MCF 10A (cell line): ENCODE measurements around the gene ZNF681. TPM values are rescaled to one million over a fixed set of nuclear protein-coding genes. Genes with fewer than 3 reads are reported as not detected.

Source experiments
- BruUV-seq: library from RNA; stranded (reverse); fragments of 400-500 nt; replicated peaks from 2 replicates; lab custom pipeline; 2021; lab: Mats Ljungman, UMichigan
- CTCF ChIA-PET: fragments of 300-600 bp; sonication (Branson Sonifier 250); formaldehyde crosslinking; extraction: SDS; loops from one replicate; lab custom pipeline; 2021; ENCODE audit warnings: antibody characterized with exemption, inconsistent platforms; lab: Yijun Ruan, JAX
- POLR2A ChIA-PET: fragments of 300-600, 350-650 bp; sonication (Branson Sonifier 250); formaldehyde crosslinking; extraction: SDS; loops from one replicate; lab custom pipeline; 2020; ENCODE audit warnings: antibody characterized with exemption, inconsistent platforms; lab: Yijun Ruan, JAX
- DNase-seq: peaks from one replicate; pipeline ENCODE4 v3.0.0-alpha.2; 2018; ENCODE audit not compliant: unreplicated experiment
- H3K27ac Mint-ChIP-seq: one replicate; pipeline ENCODE4 v1.8.0; 2022; ENCODE audit warnings: mild to moderate bottlenecking, low read depth, mixed read lengths; ENCODE audit not compliant: unreplicated experiment
- H3K27me3 Mint-ChIP-seq: one replicate; pipeline ENCODE4 v1.8.0; 2022; ENCODE audit warnings: mixed read lengths; ENCODE audit not compliant: insufficient read depth, unreplicated experiment
- H3K36me3 Mint-ChIP-seq: one replicate; pipeline ENCODE4 v1.8.0; 2022; ENCODE audit warnings: mild to moderate bottlenecking, moderate library complexity, mixed read lengths; ENCODE audit not compliant: insufficient read depth, unreplicated experiment
- H3K4me1 Mint-ChIP-seq: one replicate; pipeline ENCODE4 v1.8.0; 2022; ENCODE audit warnings: mixed read lengths; ENCODE audit not compliant: insufficient read depth, unreplicated experiment
- H3K4me3 Mint-ChIP-seq: one replicate; pipeline ENCODE4 v1.8.0; 2022; ENCODE audit warnings: mild to moderate bottlenecking, moderate library complexity, mixed read lengths; ENCODE audit not compliant: unreplicated experiment
- H3K9me3 Mint-ChIP-seq: one replicate; pipeline ENCODE4 v1.8.0; 2022; ENCODE audit warnings: mixed read lengths; ENCODE audit not compliant: unreplicated experiment
- CTCF ChIP-seq: fragments of 200-600 bp; IDR thresholded peaks from one replicate; pipeline ENCODE4 v1.8.0; 2022; ENCODE audit warnings: antibody characterized with exemption, mild to moderate bottlenecking; ENCODE audit not compliant: unreplicated experiment
- intact Hi-C: fragments of 100-400 bp; cut with micrococcal nuclease; formaldehyde crosslinking; loops from 2 replicates; pipeline ENCODE4 v1.14.1; 2022
- total RNA-seq: library from RNA; stranded (reverse); gene quantifications from 2 replicates; pipeline ENCODE4 v1.2.3, GENCODE V29; 2022

Gene ZNF681
- total RNA-seq, 1 experiment from 2014 or later = not detected

- H3K4me3 Mint-ChIP-seq = no peak overlapping the region
- CTCF ChIA-PET = interaction anchor here (0.7 to 0.8 kb wide), 2 partner anchors 22 to 587 kb away, joined by 3 read pairs; no protein-coding TSS in a partner anchor
Measured at GRCh38 chr19:23792784-23793183, 34.1 kb upstream of the ZNF681 start.

GRCh38 chr19:23790641-23791488, 32.2 kb upstream of the ZNF681 start:
- Mint-ChIP-seq H3K27ac (no peak overlapping the region), H3K9me3 (peaks cover 23% of the 10 kb centered on the region), H3K4me1 (no peaks in the 10 kb centered on the region), H3K36me3 (no peaks in the 10 kb centered on the region), H3K27me3 (no peaks in the 10 kb centered on the region), H3K4me3 (no peak overlapping the region)
- no peak for DNase-seq
- CTCF ChIA-PET = no interaction called here
- intact Hi-C loops = no loop called here
- BruUV-seq = no TSS peak
- POLR2A ChIA-PET = no interaction called here
- no peak for TF ChIP-seq CTCF

More at GRCh38 chr19:23792784-23793183, 34.1 kb upstream of the ZNF681 start:
- POLR2A ChIA-PET = no interaction called here
- DNase-seq = no peak
- intact Hi-C loops = no loop called here
- TF ChIP-seq CTCF = no peak
- Mint-ChIP-seq H3K27ac (no peak overlapping the region), H3K4me1 (no peaks in the 10 kb centered on the region), H3K9me3 (peaks cover 20% of the 10 kb centered on the region), H3K27me3 (no peaks in the 10 kb centered on the region), H3K36me3 (no peaks in the 10 kb centered on the region)
- BruUV-seq = no TSS peak

GRCh38 chr19:23789246-23789645, 30.6 kb upstream of the ZNF681 start:
- TF ChIP-seq CTCF = no peak
- H3K27me3 Mint-ChIP-seq = no peaks in the 10 kb centered on the region
- no peak overlapping the region for H3K4me3 Mint-ChIP-seq
- CTCF ChIA-PET = no interaction called here
- BruUV-seq = no TSS peak
- DNase-seq = no peak
- no peaks in the 10 kb centered on the region for H3K36me3 Mint-ChIP-seq
- POLR2A ChIA-PET = no interaction called here
- H3K4me1 Mint-ChIP-seq = no peaks in the 10 kb centered on the region
- no peak overlapping the region for H3K27ac Mint-ChIP-seq
- H3K9me3 Mint-ChIP-seq = peaks cover 24% of the 10 kb centered on the region
- intact Hi-C loops = no loop called here

GRCh38 chr19:23788411-23788810, 29.7 kb upstream of the ZNF681 start:
- no peaks in the 10 kb centered on the region for H3K36me3 Mint-ChIP-seq
- peaks cover 29% of the 10 kb centered on the region for H3K9me3 Mint-ChIP-seq
- H3K4me1 Mint-ChIP-seq = no peaks in the 10 kb centered on the region
- BruUV-seq = no TSS peak
- ChIA-PET CTCF (no interaction called here), POLR2A (no interaction called here)
- TF ChIP-seq CTCF = no peak
- no peaks in the 10 kb centered on the region for H3K27me3 Mint-ChIP-seq
- intact Hi-C loops = no loop called here
- no peak for DNase-seq
- H3K27ac Mint-ChIP-seq = no peak overlapping the region
- H3K4me3 Mint-ChIP-seq = no peak overlapping the region
